ENCODE results near the gene TTC13. TPM values are rescaled to one million over a fixed set of nuclear protein-coding genes. Genes with fewer than 3 reads are reported as not detected.
"Not testable (repeated sequence)": the region's sequence is repeated elsewhere in the genome, so short reads cannot be mapped to it uniquely, and the experiment has no call there.

TTC13 gene
- 8.5 and 12.2 TPM in 2 replicates for total RNA-seq

DNA sequence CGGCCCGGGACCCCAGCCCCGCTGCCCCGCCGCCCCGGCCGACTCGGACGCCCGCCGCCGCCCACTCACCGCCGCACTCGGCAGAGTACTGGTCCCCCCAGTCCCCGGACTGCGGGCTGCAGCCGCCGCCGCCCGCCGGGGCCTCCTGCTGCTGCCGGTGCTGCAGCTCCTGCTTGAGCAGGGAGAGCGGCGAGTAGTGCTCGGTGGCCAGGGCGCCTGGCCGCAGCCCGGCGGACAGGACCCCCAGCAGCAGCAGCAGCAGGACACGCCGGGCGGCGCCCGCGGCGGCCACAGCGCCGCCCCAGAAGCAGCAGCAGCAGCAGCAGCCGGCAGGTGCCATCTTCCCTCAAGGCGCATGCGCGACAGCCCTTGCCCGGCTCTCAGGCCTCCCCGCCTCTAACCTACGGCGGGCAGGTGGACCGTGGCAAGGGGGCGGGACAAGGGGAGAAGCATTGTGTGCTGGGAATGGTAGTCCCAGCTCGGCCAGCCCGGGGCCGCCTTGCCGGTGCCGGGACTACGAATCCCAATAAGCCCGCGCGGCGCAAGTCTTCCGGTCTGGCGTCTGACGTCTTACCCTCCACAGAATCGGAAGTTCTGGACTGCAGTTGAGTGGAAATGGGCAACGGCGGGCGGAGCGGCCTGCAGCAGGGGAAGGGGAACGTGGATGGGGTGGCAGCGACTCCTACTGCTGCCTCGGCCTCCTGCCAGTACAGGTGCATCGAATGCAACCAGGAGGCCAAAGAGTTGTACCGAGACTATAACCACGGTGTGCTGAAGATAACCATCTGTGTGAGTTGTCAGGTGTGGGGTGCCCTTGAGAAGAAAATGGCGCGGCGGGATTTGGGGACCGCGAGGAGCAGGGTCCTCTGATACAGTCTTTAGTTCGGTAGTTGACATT lies at the start of gene TTC13, which contains the start of gene ARV1:
TSS of gene TTC13 (minus strand) at position 371 of the 898 bp plus-strand sequence. CDS start at position 340, 31 bp downstream.
TSS of gene ARV1 (plus strand) at position 604 of the 898 bp plus-strand sequence. CDS start at position 616, 12 bp downstream.
- H3K4me3 ChIP-seq (ENCODE audit: low read depth, low read length), result peak within 1 kb of the TSS; percentile 89
- peak; percentile 82 for DNase-seq (ENCODE audit: low read depth)
- peak; percentile 39 for TF ChIP-seq CTCF (conservative IDR thresholded peaks at IDR 0.05; ENCODE audit: low read depth, low read length)

- DNase-seq (ENCODE audit: low read depth), result no peak
- no peak overlapping the region for H3K4me3 ChIP-seq (ENCODE audit: low read depth, low read length)
- TF ChIP-seq CTCF (conservative IDR thresholded peaks at IDR 0.05; ENCODE audit: low read depth, low read length), result no peak
Measured at GRCh38 chr1:231027971-231028370, 49.3 kb upstream of the TTC13 start.

DNA sequence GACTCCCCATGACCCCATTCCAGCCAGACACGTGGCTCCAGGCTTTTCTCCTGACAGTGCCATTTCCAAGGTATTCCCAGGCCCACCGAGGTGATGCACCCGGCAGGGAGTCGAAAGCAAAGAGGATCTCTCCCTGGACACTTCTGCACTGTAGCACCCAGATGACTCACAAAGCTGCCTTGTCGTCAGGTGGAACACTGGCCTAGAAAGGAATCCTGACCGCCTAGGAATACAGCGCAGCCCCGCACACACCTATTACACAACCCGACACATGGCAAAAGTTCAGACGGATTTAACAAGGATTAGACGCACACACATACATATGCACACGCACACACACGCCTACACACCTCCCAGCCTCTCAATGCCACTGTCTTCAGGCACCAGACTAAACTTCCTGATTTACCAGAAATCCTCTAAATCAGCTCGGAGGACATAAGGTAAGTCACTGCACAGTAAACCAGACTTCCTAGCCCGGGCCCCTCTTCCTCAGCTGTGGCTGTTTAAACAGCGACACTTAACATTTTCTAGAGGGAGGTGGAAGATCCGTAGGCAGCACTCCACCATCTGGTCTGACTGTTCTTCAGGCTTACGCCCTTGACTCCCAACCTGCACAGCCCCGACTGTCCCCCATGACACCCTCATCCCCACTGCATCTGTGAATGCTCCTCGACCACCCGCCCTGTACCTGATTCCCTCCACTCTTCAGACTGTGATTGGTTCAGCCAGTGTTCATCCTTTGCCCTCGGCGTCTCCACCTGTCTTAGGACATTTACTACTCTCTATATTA lies 48.7 kb upstream of the TTC13 start:
- DNase-seq (ENCODE audit: low read depth), result no peak
- no peak overlapping the region for H3K4me3 ChIP-seq (ENCODE audit: low read depth, low read length)
- TF ChIP-seq CTCF (conservative IDR thresholded peaks at IDR 0.05; ENCODE audit: low read depth, low read length), result no peak

GRCh38 chr1:231026576-231026975 lies 47.9 kb upstream of the TTC13 start:
- TF ChIP-seq CTCF (conservative IDR thresholded peaks at IDR 0.05; ENCODE audit: low read depth, low read length), result no peak
- DNase-seq (ENCODE audit: low read depth), result no peak

DNA sequence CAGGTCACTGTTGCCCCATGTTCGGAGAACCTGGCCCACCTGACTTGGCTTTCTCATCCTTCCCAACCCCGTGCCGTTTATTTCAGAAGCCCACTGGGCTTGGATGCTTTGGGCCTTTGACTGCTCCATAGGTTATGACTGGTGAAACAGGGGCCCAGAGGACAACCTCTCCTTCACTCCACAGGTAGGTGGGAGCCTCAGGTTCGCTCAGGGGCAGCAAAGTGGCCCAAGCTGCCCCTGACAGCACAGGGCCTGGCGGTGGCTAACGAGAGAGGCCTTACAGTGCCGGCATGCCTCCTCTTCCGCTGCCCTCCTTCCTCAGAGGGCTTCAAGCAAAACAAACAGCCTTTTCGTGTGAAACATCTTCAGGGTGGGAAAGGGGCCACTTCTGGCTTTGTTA lies 44.5 kb upstream of the TTC13 start:
- no peak for TF ChIP-seq CTCF (conservative IDR thresholded peaks at IDR 0.05; ENCODE audit: low read depth, low read length)
- DNase-seq (ENCODE audit: low read depth), result no peak
- H3K4me3 ChIP-seq (ENCODE audit: low read depth, low read length), result no peak overlapping the region

More at GRCh38 chr1:231026576-231026975, 47.9 kb upstream of the TTC13 start:
- H3K4me3 ChIP-seq (ENCODE audit: low read depth, low read length), result no peak overlapping the region

DNA sequence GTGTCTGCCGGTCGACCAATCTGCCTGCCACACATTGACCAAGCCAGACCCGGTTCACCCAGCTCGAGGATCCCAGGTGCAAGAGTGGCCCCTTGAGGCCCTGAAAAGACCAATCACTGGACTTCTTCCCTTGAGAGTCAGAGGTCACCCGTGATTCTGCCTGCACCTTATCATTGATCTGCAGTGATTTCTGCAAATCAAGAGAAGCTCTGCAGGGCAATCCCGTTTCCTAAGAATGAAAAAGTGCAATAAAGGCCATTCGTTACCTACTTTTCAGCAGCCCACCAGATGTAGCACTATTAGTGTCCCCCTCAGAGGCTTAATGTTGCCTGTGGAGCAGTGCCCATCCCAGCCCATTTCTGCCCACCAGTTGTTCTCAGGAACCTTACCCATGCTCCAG lies 43.9 kb upstream of the TTC13 start:
- not testable (repeated sequence) for DNase-seq (ENCODE audit: low read depth); H3K4me3 ChIP-seq (ENCODE audit: low read depth, low read length)

DNA sequence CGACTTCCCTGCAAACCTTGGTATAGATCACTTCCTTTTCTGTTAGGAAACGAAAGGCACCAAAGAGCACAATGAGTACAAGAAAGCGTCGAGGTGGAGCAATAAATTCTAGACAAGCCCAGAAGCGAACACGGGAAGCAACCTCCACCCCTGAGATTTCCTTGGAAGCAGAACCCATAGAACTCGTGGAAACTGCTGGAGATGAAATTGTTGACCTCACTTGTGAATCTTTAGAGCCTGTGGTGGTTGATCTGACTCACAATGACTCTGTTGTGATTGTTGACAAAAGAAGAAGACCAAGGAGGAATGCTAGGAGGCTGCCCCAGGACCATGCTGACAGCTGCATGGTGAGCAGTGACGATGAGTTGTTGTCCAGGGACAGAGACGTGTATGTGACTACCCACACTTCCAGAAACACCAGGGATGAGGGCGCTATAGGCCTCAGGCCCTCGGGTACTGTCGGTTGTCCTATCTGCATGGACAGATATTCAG lies 42.9 kb upstream of the TTC13 start:
- TF ChIP-seq CTCF (conservative IDR thresholded peaks at IDR 0.05; ENCODE audit: low read depth, low read length), result no peak
- H3K4me3 ChIP-seq (ENCODE audit: low read depth, low read length), result no peak overlapping the region
- no peak for DNase-seq (ENCODE audit: low read depth)
